CD4-positive, alpha-beta T cell treated with Interleukin-6 at 100 ng/mL for 8 hours (primary cell): ENCODE measurements around the gene LIN28A.

Experiments used
- DNase-seq: peaks from one replicate; pipeline ENCODE4 v3.0.0-alpha.2; 2020; ENCODE audit warnings: mixed read lengths, low spot score

The LIN28A gene

DNA sequence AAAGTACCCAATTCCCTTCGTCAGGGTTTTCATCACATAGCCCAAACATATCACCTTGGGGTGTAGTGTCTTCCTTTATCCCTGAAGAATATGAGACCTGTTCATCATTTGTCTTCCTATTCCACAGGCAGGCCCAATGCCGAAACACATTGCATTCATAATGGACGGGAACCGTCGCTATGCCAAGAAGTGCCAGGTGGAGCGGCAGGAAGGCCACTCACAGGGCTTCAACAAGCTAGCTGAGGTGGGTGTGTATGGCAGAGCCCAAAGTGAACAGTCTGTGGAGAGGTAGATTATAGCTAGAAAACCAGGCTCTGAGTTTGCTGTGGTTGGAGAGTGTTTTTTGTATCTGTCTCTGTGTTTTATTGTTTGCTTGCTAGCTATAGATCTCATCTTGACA lies 27.4 kb downstream of the LIN28A start:
- DNase-seq: no peak

DNA sequence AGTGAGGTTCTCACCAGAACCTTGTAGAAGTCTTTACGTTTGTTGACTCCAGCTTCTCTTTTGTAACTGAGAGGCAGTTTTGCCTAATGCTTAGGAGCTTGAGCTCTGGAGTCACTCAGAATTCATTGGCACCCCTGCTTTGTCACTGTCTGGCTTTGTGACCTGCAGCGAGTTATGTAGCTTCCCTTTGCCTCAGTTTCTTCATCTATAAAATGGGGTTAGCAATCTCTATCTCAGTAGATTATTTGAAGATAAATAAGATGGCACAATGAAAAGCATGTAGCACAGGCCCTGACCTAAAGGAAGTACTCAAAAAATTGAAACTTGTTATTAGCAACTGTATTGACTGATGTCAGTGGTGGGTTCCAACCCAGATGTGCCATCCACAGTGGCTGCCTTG lies 29.6 kb downstream of the LIN28A start:
- DNase-seq: no peak

DNA sequence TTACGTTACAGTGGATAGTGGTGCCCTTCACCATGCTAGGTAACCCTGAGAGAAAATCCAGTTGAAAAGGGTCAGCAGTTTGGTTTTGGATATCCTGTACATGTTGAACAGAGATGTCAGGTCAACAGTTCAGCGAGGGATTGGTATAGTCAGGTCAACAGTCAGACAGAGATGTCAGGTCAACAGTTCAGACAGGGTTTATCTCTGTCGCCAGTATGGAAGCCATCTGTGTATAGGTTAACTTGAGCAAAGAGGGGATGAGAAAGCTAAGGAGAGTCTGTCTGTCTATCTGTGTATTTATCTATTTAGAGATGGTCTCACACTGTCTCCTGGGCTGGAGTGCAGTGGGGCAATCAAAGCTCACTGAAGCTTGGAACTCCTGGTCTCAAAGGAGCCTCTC lies 39.3 kb downstream of the LIN28A start:
- DNase-seq: no peak

DNA sequence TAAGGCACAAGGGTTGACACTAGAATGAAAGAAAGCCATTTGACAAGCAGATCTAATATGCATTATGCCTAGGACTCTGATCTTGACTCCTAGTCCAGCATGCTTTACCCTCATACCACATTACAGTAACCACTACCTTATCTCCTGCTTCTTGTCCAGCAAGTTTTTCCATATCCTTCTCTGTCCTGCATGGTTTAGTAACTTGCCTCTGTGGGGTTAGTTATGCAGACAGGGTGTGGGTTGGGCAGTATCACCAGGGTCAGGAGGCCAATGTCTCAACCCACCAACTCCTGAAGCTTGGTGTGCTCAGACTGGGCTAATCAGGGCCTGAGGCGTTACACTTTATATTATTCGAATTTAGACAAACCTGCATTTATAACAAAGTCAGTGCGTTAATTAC lies 40.3 kb downstream of the LIN28A start:
- no peak for DNase-seq

DNA sequence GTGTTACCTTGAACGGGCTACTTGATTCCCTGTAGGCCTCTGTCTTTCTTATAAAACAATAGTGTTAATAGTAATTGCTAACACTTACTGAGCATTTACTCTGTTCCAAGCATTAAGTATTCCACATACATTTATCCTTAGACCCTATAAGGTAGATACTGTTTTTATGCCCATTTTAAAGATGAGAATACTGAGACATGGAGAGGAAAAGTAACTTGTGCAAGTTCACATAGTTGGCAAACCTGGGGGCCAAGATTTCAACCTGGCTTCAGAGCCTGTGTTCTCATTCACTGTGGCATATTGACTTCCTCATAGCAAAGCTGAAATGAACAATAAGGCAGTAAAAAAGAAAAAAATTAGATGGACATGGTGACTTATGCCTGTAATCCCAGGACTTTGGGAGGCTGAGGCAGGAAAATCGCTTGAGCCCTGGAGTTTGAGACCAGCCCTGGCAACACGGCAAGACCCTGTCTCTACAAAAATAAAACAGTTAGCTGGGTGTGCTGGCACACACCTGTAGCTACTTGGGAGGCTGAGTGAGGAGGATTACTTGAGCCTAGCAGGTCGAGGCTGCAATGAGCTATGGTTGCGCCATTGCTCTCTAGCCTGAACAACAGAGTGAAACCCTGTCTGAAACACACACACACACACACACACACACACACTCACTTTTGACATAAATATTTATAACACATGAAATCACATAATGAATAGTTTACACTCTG lies 42.0 kb downstream of the LIN28A start:
- DNase-seq: no peak

DNA sequence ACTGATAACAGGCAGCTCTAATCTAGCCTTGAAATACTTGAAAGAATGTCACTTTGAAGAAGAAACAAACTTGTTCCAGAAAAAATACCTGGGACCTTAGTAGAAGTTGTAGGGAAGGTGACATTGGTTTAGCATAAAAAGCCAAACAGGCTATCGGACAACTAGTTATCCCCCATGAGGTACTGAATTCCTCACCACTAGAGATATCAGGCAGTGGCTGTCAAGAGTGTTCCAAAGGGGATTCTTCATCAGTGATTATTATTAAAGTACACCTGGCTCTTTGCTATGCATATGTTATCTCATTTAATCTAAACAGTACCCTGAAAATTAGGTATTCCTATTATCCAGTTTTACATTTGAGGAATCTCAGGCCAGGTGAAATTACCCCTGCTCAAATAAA lies 48.5 kb downstream of the LIN28A start:
- no peak for DNase-seq

DNA sequence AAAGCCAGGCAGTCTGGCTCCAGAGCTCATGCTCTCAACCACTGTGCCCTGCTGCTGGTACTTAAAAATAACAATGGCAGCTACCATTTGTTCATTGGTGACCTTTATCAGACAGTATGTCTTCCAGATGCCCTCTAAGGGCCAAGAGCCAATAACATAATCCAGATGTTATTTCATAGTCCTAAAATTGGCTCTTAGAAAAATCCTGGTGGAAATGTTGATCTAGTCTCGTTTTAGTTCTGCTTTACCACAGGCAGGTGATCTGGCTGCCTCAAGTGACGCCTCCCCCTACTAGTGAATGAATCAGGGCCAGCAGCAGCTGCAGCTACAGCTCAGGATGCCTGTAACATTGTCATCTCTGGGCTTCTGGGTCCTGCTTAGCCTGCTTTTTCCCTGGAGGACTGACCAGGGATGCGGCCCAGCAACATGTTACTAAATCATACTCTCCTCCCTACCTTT lies 49.0 kb downstream of the LIN28A start:
- no peak for DNase-seq

DNA sequence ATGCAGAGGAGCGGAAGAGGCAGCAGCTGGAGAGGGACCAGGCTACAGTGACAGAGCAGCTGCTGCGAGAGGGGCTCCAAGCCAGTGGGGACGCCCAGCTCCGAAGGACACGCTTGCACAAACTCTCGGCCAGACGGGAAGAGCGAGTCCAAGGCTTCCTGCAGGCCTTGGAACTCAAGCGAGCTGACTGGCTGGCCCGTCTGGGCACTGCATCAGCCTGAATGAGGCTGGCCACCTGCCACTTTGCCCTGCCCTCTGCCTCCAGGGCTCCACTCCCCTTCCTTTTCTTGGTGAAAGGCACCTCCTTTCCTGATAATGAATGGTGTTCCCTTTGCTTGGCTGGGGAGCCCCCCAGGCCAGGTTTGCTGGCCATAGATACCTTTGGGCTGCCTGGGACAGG lies 58.3 kb downstream of the LIN28A start:
- no peak for DNase-seq

DNA sequence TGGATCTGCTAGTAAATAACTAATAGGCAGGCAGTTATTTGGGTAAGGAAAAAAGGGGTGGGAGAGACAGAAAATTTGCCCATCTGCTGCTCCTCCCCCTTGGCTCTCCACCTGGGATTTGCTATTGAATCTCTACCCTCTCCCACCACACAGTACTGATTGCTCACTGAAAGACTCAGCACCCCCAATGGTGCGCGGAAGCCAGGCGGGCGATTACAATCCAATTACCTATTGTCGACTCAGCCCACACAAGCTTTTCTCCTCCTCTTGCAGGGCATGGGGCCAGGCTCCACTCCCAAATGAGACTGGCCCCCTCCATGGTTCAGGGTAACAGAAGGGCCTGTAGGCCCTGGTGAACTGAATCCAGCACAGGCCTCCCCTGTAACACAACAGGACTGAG lies 58.9 kb downstream of the LIN28A start:
- DNase-seq: no peak

DNA sequence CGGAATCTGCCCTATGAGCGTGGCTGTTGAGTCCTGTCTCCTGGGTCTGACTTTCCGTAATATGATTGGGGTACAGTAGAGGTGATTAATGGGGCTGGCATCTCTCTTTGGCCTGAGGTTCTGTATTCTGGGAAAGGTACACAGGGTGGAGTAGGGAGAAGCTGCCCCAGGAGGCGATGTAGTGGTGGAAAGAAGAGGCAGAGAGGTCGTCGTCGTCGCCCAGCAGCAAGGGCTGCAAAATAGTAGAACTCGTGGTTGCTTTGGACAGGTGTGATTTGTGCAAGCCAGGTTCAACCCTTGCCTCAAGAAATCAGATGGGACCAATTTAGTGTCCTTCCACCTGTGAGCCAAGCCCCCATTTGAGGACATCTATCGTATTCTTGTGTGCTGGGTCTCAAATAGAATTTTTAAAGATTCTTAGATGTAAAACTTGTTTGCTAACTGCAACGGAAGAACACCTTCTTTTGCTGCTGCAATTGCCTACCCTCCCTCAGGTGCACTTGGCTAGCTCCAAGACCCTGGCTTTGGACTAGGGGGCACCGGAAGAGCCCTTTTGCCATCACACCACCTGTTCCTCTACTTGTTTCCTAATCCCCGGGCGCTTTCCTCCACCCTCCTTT lies 60.4 kb downstream of the LIN28A start:
- DNase-seq: no peak

DNA sequence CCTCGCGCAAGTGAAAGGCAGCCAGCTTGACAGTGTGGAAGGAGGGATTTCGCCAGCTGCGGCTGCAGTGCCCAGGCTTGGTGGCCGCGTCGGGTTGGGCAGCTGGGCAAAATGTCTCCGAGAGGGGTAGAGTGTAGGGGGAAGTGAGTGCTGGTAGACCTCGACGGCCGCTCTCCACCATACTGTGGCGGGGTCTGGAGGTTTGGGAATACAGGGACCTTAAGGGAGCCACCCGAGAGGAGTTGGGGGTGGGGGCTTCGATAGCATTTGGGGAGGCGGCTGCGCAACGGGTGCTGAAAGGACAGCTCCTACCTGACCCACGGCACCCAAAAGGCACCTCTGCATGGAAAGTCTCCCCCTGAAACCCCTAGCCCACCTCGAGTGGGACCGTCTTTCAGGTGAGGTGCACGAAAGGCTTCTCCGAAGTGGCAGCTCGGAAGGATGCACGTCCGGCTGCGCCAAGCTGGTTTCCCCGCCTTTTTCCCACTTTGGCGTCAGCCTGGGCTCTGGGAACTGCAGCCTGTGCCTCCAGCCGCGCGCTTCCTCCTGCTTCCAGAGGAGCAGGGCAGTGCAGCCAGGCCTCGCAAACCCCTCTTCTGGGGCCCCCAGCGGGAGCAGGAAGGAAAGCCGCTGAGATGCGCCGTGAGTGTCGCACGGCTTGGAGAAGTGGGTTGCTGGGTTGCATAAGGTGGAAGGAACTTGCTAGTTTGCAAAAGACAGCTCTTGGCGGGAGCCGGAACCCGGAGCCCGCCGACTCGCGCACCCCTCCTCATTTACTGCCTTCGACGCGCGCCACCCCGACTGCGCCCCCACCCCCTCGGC lies 61.1 kb downstream of the LIN28A start:
- DNase-seq: peak; percentile 21

DNA sequence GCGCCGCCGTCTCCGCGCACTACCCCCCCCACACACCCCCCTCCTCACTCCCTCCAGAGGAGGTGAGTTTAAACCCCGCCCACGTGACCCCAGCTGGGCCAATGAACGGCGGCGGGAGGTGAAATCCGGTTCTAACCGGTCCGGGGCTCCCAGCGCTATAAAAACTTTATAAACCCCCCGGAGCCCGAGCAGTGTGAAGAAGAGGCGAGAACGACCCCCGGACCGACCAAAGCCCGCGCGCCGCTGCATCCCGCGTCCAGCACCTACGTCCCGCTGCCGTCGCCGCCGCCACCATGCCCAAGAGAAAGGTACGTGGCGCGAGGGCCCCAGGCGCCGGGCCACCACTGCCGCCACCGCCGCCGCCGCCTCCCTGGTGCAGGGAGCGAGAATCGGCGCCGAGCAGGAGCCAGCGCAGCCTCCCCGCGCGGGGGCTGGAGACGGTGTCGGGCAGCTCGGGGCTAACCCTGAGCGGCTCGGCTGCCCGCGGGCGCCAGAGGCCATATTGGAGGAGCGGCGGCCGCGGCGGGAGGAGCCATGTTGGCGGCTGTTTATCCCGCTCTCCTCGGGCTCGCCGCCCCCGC lies 61.8 kb downstream of the LIN28A start, which contains the start of gene HMGN2:
Gene HMGN2 (plus strand): TSS at position 121 of the 581 bp plus-strand sequence. CDS start 173 bp downstream, at position 294.
- peak; percentile 89 for DNase-seq

DNA sequence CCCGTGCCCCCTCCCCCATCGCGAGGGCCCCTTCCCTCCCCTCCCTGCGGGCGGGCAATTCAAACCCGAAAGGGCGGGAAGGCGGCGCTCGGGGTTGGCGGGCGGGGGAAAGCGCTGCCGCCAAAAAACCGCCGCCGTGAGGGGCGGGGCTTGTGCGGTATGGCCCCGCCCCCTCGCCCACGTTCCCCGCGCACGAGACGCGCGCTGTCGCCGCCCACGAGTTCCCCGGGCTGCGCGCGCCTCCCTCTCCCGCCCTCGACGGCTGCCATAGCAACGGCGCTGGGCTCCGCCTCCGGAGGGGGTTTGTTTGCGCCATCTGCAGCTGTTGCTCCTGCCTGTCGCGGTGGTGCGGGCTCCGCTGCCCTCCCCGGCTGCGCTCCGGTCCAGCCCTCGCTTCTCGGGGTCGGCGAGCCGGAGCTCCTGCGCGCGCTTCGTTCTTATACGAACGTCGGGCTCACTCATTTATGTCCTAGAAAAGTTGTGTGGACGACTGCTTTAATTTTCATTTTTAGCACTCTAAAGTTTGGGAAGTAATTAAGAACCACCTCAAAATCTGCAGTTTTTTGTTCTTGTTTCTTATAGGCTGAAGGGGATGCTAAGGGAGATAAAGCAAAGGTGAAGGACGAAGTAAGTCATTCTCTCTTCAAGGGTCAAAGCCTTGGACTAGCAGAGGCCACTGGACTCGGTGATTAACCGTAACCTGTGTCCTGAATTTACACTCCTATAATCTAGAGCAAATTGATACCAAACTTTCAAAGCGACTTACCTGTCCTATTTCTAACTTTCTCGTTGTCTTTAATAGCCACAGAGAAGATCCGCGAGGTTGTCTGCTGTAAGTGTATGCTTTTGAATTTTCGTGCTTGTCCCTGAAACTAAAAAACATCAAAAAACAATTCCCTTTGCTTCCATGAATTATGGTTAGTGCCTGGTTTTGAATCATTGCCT lies 62.6 kb downstream of the LIN28A start:
- peak; percentile 96 for DNase-seq

DNA sequence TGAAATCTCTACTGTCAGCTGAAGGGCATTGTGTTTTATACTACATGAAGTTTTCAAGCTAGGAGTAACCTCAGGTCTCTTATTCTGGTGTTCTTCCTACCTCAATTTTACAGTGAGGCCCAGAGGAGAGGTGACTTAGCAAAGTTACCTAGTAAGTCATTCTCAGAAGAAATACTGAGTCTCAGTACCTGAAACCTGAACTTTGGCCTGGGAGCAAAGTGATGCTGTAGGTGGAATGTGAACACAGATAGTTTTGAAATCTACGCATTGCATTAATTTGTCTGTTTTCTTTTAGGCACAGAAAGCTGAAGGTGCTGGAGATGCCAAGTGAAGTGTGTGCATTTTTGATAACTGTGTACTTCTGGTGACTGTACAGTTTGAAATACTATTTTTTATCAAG lies 64.2 kb downstream of the LIN28A start:
- DNase-seq: no peak

DNA sequence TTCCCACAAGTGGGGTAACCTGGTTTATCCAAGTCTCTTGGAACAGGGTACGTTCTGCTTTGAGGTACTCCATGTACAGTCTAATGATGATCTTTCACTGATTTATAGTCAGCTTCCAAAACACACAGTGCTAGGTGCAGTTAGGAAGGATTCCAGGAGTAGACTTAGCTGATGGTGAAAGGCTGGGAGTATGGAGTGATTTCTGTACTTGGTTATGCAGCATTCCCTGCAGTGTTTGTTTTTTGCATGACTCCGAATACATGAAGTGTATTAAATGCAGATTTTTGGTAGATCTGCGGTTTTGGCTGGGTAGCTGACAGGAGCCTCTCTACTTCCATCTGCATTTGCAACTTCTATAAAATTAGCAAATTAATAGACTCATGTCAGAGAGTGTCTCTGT lies 65.4 kb downstream of the LIN28A start:
- DNase-seq: no peak

DNA sequence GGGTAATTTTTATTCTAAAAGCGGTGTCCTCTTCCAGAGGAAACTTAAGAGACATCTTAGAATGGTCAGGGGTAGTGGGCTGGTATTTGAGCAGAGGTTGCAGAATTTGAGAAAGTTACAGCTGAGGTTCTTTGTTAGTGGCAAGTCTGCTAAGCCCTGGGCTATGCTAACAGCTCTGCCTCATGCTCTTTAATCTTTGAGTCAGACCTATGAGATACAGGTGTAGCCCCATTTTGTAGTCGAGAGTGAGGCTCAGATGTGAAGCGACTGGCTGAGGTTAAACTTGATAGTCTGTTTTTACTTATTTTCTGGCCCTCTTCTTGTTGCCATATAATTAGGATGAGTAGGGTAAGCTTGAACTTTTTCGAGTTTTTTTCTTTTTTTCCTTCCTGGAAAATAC lies 66.3 kb downstream of the LIN28A start:
- no peak for DNase-seq

DNA sequence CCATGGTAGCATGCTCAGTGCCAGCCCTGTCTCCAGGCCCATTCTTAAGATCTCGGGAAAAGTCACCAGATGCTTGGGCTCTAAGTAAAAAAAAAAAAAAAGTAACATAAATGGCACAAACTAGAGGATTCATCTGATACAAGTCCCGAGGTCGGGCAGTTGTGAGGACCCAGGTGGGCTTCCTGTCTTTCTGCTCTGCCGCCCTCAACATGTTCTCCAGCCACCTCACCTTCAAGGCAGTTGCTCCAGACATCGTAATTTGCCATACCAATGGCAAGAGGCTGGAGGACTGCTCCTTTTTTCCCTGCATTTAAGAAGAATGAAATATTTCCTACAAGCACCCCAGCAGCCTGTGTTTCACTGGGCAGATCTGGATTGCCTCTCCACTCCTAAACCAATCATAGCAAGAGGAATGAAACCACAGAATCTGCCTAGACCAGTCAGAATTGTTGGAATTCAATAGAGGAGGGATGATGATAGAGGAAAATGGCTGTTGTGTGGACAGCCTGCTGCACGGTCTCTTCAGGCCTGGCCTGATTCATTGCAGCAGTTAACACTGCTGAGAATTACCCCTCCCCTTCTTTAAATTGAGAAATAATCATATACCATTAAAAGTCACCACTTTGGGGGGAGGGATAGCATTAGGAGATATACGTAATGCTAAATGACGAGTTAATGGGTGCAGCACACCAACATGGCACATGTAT lies 67.0 kb downstream of the LIN28A start:
- no peak for DNase-seq

DNA sequence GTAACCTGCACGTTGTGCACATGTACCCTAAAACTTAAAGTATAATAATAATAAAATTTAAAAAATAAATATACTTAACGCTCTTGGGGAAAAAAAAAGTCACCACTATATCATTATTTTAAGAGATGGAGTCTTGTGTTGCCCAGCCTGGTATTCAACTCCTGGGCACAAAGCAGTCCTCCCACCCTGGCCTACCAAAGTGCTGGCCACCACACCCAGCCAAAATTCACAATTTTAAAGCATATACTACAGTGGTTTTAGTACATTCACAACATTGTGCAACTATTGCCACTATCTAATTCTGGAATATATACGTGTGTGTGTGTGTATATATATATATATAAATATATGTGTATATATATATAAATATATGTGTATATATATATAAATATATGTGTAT lies 67.5 kb downstream of the LIN28A start:
- no peak for DNase-seq

DNA sequence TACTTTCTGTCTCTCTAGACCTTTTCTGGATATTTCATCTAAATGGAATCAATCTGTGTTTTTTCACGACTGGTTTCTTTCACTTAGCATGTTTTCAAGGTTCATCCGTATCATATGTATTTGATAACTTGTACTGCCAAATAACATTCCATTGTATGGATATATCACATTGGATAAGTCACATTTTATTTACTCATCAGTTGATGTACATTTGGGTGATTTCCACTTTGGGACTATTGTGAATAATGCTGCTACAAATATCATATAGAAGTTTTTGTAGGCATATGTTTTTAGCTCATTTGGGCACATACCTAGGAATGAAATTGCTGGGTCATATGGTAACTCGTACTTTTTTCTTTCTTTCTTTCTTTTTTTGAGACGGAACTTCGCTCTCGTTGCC lies 68.4 kb downstream of the LIN28A start:
- DNase-seq: no peak
